Spleen (tissue), 7 donors: Measurements from ENCODE around the gene EFR3B.
A peak's percentile ranks its signal among the peaks of the same experiment; 100 is the strongest.

ENCODE experiments used
- POLR2A ChIP-seq, 3 donors: fragments of 450-650 bp; IDR thresholded peaks; one replicate each; pipeline ENCODE4 v1.5.1; 2017; ENCODE audit warnings: antibody characterized with exemption in 3 of 3, mild to moderate bottlenecking in 1 of 3
- POLR2AphosphoS5 ChIP-seq, 3 donors: sonication (generic); formaldehyde crosslinking; IDR thresholded peaks; one replicate each; pipeline ENCODE4 v1.5.1; 2017; ENCODE audit warnings: antibody characterized with exemption in 3 of 3
- TF ChIP-seq, protein P1 (sequence below), 11 experiments: fragments of 200-600 bp in 7 of 11; fragments of 450-650 bp in 4 of 11; sonication (generic) in 4 of 11; IDR thresholded peaks in 8 of 11; conservative IDR thresholded peaks in 3 of 11; 1 replicate in 7 of 11; 2 replicates in 4 of 11; pipeline versions ENCODE4 v1.4.0 to v1.8.0; 2016 to 2021; ENCODE audit warnings: antibody characterized with exemption in 11 of 11, inconsistent platforms in 4 of 11, mild to moderate bottlenecking in 1 of 11
- donor health status: DM: no; HTN: no; CAD: no; lungs with moderate emphysema.
- donor health status: DM: no; HTN: no; CAD: no.
- donor health status: DM: no; HTN: no; CAD: no.

DNA sequence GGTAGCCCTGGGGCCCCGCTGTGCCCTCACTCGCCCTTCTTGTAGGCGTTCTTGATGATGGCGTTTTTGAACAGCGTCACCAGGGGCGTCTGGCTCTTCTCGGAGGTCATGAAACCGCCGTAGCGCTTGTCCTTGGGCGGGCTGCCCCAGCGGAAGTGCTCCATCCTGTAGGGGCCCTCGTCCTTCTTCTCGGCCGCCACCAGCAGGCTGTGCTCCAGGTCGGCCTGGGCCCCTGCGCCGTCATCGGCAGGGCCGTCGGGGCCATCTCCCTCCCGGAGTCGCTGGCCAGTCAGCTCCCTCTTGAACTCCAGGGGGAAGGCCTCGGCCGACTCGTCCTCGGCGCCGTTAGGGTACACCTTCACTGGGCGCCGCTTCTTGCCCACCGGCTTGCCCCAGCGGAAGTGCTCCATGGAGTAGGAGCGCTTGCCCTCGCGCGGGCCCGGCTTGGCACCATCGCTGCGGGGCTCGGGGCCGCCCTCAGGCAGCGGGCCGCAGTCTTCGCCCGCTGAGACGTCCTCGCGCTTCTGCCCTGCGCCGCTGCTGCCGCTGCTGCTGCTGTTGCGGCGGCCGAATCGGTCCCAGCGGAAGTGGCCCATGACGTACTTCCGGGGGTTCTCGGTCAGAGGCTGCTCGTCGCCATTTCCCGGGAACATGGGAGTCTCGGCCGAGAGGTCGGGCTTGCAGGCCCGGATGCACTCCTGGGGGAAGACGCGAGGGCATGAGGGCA, 119.3 kb downstream of the EFR3B start:
- TF ChIP-seq POLR2A (IDR thresholded peaks at IDR 0.05) (no peak), POLR2AphosphoS5 (IDR thresholded peaks at IDR 0.05) (peak; percentile 74 to 90 (median 79))
- TF ChIP-seq, protein P1, sequence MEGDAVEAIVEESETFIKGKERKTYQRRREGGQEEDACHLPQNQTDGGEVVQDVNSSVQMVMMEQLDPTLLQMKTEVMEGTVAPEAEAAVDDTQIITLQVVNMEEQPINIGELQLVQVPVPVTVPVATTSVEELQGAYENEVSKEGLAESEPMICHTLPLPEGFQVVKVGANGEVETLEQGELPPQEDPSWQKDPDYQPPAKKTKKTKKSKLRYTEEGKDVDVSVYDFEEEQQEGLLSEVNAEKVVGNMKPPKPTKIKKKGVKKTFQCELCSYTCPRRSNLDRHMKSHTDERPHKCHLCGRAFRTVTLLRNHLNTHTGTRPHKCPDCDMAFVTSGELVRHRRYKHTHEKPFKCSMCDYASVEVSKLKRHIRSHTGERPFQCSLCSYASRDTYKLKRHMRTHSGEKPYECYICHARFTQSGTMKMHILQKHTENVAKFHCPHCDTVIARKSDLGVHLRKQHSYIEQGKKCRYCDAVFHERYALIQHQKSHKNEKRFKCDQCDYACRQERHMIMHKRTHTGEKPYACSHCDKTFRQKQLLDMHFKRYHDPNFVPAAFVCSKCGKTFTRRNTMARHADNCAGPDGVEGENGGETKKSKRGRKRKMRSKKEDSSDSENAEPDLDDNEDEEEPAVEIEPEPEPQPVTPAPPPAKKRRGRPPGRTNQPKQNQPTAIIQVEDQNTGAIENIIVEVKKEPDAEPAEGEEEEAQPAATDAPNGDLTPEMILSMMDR (IDR thresholded peaks at IDR 0.05 in 8 of 11, conservative IDR thresholded peaks at IDR 0.05 in 3 of 11) = peak in 1 of 11 experiments; percentile 19
